Lower lobe of right lung (tissue), 2 donors: ENCODE results near the gene PBXIP1. TPM values are rescaled to one million over a fixed set of nuclear protein-coding genes. Genes with fewer than 3 reads are reported as not detected.

Experiments used
- ATAC-seq, 2 donors: fragments of 200-7000 bp; cut with Tn5 transposase; one replicate each; pipeline ENCODE4 v1.9.1; 2020 to 2022; ENCODE audit warnings: mild to moderate bottlenecking in 2 of 2, moderate library complexity in 2 of 2
- DNase-seq: peaks from one replicate; pipeline ENCODE4 v3.0.0-alpha.2; 2020
- H3K27ac ChIP-seq: fragments of 200-600 bp; one replicate; pipeline ENCODE4 v1.8.0; 2022
- H3K27me3 ChIP-seq: fragments of 200-600 bp; one replicate; pipeline ENCODE4 v1.8.0; 2022; ENCODE audit warnings: low read depth
- H3K36me3 ChIP-seq: fragments of 200-600 bp; one replicate; pipeline ENCODE4 v1.8.0; 2022; ENCODE audit warnings: mild to moderate bottlenecking
- H3K4me1 ChIP-seq: fragments of 200-600 bp; one replicate; pipeline ENCODE4 v1.8.0; 2022
- H3K4me3 ChIP-seq: fragments of 200-600 bp; one replicate; pipeline ENCODE4 v1.8.0; 2022; ENCODE audit warnings: mild to moderate bottlenecking
- H3K9me3 ChIP-seq: fragments of 200-600 bp; one replicate; pipeline ENCODE4 v1.8.0; 2022
- intact Hi-C: fragments of 100-400 bp; cut with DNase I; formaldehyde crosslinking; loops from one replicate; pipeline ENCODE4 v1.11.0; 2022
- total RNA-seq: library from RNA; stranded (reverse); fragmentation: NEBNext Ultra II Directional; extraction: Animal tissue kit (Norgen Biotek cat#: 25700); gene quantifications from one replicate; pipeline ENCODE4 v1.2.1, GENCODE V29; 2021
- TF ChIP-seq, protein P1 (sequence below): fragments of 200-600 bp; IDR thresholded peaks from one replicate; pipeline ENCODE4 v1.8.0; 2022; ENCODE audit warnings: antibody characterized with exemption, mild to moderate bottlenecking
- donor health status: DM: no; HTN: yes; CAD: no; lungs with severe emphysema.

Gene PBXIP1
- total RNA-seq, 1 donor from 2014 or later, result 68.1 TPM

DNA sequence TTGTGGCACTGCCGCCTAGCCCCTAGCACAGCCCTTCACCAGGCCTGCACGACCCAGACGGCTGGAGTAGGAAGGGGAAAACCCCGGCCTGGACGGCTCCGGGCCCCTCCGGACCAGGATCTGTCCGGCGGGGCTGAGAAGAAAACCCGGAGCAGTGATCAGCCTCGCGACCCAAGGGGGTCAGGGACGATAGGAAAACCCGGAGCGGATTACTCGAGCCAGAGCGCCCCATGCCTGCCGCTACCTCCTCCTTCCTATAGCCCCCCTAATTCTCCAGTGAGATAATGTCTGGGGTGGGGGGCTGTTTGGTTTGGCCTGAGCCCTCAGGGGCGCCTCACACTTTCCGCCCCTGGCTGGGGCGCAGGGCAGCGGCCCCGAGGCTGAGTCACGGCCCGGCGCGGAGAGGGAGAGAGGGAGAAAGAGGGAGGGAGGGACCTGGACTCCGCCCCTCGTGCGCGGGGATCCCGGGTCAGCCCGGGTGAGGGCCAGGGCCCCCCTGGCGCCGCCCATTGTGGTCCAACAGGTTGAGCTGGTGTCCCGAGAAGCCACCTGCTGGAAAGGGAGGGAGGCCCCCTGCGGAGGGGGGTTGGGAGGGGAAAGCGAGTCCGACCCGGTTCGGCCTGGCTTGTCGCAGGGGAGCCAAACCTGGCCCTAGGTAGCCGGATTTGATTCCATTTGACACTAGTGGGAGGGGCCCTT, 45.0 kb upstream of the PBXIP1 start:
- Histone ChIP-seq H3K4me3 (peak overlapping the region; percentile 97), H3K27ac (peak overlapping the region; percentile 86), H3K36me3 (no peaks in the 10 kb centered on the region), H3K27me3 (no peaks in the 10 kb centered on the region), H3K4me1 (peaks cover 48% of the 10 kb centered on the region), H3K9me3 (no peaks in the 10 kb centered on the region)
- peak; percentile 77 to 82 for ATAC-seq
- intact Hi-C loops, result no loop called here
- TF ChIP-seq, protein P1, sequence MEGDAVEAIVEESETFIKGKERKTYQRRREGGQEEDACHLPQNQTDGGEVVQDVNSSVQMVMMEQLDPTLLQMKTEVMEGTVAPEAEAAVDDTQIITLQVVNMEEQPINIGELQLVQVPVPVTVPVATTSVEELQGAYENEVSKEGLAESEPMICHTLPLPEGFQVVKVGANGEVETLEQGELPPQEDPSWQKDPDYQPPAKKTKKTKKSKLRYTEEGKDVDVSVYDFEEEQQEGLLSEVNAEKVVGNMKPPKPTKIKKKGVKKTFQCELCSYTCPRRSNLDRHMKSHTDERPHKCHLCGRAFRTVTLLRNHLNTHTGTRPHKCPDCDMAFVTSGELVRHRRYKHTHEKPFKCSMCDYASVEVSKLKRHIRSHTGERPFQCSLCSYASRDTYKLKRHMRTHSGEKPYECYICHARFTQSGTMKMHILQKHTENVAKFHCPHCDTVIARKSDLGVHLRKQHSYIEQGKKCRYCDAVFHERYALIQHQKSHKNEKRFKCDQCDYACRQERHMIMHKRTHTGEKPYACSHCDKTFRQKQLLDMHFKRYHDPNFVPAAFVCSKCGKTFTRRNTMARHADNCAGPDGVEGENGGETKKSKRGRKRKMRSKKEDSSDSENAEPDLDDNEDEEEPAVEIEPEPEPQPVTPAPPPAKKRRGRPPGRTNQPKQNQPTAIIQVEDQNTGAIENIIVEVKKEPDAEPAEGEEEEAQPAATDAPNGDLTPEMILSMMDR, result no peak
- DNase-seq, result peak; percentile 96

DNA sequence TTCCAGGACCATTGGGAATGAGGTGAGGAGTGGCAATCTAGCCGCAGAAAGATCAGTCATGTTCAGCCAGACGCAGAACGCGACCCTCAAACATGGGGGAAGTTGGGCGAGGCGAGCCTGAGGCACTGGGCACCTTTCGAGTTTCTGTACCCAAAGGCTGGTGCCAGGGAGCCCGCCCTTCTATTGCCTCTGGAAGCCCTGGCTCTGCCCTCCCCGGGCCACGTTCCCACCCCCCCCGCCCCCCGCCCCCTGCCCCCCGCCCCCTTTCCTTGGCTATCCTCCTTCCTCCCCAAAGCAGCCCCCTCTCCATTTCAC, 44.5 kb upstream of the PBXIP1 start:
- intact Hi-C loops, result no loop called here
- H3K4me1 ChIP-seq, result peaks cover 48% of the 10 kb centered on the region

DNA sequence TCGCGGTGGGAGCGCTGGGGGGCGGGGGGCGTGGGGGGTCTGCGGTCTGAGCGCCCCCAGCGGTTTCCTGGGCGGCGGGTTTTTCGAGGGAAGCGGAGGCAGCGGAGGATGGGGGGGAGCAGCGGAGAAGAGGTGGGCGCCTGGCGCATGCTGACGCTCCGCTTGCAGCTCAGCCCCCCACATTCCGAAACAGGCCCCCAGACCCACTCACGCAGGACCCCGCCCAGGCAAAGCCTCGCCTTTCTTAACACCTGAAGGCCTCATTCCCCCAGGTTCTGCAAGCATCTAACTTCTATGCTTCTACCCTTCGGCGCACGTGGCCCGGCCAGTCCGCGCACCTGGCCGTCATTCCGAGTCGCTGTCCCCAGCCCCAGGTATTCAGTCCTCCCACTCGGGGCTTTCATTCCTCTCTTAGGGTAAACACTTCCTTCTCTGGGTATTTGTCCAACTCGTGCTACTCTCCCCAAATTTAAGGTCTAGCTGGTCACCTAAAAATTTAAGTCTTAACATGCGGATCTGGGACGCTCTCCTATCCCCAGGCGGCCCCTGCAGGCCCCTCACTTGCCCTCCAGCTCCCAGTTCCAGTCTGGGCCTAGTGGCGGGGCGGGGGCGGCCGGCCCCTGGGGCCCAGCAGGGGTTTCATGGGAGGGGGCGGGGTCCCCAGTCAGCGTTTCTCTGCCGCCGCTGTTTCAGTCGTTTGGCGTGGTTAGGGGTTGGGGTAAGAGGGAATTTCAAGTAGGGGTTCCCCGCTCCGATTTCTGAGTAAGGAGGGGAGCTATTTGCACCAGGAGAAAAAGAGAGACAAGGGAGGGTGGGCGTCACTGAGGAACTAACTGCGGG, 43.9 kb upstream of the PBXIP1 start:
- Histone ChIP-seq H3K36me3 (no peaks in the 10 kb centered on the region), H3K27me3 (no peaks in the 10 kb centered on the region), H3K27ac (peak overlapping the region; percentile 86), H3K4me1 (peaks cover 42% of the 10 kb centered on the region), H3K4me3 (peak overlapping the region; percentile 97), H3K9me3 (no peaks in the 10 kb centered on the region)
- ATAC-seq, result no peak
- intact Hi-C loops, result no loop called here
- TF ChIP-seq, protein P1, result no peak
- no peak for DNase-seq

More for the DNA sequence above, 44.5 kb upstream of the PBXIP1 start:
- H3K27ac ChIP-seq, result peak overlapping the region; percentile 86
- H3K36me3 ChIP-seq, result no peaks in the 10 kb centered on the region
- DNase-seq (peak; percentile 66), ATAC-seq (no peak)
- H3K27me3 ChIP-seq, result no peaks in the 10 kb centered on the region
- peak overlapping the region; percentile 97 for H3K4me3 ChIP-seq
- TF ChIP-seq, protein P1, result no peak
- H3K9me3 ChIP-seq, result no peaks in the 10 kb centered on the region

DNA sequence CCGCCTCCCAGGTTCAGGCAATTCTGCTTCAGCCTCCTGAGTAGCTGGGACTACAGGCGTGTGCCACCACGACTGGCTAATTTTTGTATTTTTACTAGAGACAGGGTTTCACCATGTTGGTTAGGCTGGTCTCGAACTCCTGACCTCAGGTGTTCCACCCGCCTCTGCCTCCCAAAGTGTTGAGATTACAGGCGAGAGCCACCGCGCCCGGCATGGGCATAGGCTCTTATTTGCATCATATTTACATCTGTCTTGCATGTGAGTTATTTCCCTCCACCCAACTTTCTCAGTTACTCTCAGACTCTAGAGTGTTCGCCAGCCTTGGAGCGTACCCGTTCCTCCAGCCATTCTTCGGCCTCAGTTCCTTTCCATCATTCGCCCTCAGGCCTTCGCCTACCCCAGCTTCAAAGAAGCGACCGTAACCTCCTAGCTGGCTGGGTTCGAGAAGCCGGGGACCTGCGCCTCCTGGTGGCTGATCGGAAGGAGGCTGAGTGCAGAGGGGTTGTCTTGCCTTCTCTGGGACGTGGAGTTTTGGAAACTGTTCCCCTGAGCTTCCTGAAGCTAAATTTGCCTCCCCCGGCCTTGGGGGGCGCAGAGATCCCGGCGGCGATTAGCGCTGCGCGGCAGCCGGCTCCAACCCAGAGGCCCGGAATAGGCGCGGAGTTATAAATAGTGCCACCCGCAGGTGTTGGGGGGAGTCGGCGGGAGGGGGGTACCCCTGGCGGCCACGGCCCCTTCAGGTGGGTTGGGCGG, 43.1 kb upstream of the PBXIP1 start:
- H3K4me1 ChIP-seq, result peaks cover 34% of the 10 kb centered on the region
- DNase-seq, result peak; percentile 79
- intact Hi-C loops, result no loop called here
- no peak for ATAC-seq
- peak overlapping the region; percentile 97 for H3K4me3 ChIP-seq
- peak overlapping the region; percentile 86 for H3K27ac ChIP-seq
- no peaks in the 10 kb centered on the region for H3K36me3 ChIP-seq
- no peaks in the 10 kb centered on the region for H3K9me3 ChIP-seq
- H3K27me3 ChIP-seq, result no peaks in the 10 kb centered on the region
- TF ChIP-seq, protein P1, result peak; percentile 87

DNA sequence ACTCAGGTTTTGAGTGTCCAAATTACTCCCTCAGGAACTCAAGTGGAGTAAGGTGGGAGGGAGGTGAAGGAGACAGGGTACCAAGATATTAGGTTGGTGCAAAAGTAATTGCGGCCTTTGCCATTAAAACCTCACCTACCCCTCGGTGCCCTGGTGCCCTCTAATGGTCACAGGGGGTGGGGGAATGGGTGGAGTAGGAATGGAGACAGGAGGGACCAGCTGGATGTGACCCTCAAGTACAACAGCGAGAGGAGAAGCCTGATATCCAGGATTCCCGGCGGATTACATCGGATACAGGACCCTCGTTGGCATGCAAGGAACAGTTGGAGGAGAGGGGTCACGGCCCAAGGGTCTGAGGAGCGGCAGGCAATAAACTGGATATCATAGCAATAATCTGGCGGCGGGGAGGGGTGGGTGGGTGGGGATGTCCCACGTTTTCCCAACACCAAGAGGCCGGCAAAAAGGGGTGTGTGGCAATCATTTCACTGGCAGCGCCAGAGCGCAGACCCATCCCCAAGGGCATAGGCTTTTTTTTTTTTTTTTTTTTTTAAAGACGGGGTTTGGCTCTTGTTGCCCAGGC, 42.4 kb upstream of the PBXIP1 start:
- Histone ChIP-seq H3K27ac (no peak overlapping the region), H3K9me3 (no peaks in the 10 kb centered on the region), H3K36me3 (no peaks in the 10 kb centered on the region), H3K4me3 (no peak overlapping the region), H3K27me3 (no peaks in the 10 kb centered on the region), H3K4me1 (peaks cover 34% of the 10 kb centered on the region)
- no peak for DNase-seq
- TF ChIP-seq, protein P1, result no peak
- ATAC-seq, result no peak
- intact Hi-C loops, result no loop called here
